Fibroblast of mammary gland (primary cell): ENCODE data around the gene NXPE3.

Experiments
- DNase-seq: peaks from one replicate; pipeline ENCODE4 v3.0.0-alpha.2; 2010; ENCODE audit warnings: low read depth
- H3K4me3 ChIP-seq: 2 replicates; pipeline ENCODE4 v1.5.1; 2011; ENCODE audit warnings: low read depth, mild to moderate bottlenecking, low read length, moderate library complexity; ENCODE audit not compliant: control insufficient read depth
- TF ChIP-seq, protein P1 (sequence below): conservative IDR thresholded peaks from 2 replicates; pipeline ENCODE4 v1.5.1; 2011; ENCODE audit warnings: low read depth, low read length, inconsistent platforms; ENCODE audit not compliant: control insufficient read depth, insufficient read depth

NXPE3 gene

DNA sequence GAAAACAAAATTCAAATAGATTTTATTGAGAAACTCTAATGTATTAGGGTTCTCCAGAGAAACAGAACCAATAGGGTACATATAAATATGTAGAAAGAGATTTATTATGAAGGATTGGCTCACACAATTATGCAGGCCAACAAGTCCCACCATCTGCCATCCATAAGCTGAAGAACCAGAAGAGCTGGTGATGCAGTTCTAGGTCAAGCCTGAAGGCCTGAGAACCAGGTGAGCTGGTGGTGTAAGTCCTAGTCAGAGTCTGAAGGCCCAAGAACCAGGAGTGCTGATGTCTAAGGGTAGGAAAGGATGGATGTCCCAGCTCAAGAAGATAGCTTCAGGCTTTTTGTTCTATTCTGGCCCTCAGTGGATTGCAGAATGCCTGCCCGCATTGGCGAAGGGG is 67.7 kb downstream of the NXPE3 start:
- DNase-seq = no peak
- H3K4me3 ChIP-seq = no peak overlapping the region
- TF ChIP-seq, protein P1, sequence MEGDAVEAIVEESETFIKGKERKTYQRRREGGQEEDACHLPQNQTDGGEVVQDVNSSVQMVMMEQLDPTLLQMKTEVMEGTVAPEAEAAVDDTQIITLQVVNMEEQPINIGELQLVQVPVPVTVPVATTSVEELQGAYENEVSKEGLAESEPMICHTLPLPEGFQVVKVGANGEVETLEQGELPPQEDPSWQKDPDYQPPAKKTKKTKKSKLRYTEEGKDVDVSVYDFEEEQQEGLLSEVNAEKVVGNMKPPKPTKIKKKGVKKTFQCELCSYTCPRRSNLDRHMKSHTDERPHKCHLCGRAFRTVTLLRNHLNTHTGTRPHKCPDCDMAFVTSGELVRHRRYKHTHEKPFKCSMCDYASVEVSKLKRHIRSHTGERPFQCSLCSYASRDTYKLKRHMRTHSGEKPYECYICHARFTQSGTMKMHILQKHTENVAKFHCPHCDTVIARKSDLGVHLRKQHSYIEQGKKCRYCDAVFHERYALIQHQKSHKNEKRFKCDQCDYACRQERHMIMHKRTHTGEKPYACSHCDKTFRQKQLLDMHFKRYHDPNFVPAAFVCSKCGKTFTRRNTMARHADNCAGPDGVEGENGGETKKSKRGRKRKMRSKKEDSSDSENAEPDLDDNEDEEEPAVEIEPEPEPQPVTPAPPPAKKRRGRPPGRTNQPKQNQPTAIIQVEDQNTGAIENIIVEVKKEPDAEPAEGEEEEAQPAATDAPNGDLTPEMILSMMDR = no peak

DNA sequence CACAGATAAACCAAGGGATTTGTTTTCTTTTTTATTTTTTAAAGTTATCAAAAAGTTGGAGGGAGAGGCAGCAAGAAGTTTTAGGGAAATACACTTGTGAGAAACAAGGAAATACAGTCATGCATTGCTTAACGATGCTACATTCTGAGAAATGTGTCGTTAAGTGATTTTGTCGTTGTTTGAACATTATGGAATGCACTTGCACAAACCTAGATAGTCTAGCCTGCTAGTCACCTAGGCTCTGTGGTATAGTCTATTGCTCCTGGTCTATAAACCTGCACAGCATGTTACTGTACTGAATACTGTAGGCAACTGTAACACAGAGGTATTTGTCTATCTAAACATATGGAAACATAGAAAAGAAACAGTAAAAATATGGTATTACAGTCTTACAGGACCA is 68.3 kb downstream of the NXPE3 start:
- DNase-seq = no peak
- TF ChIP-seq, protein P1 = no peak
- H3K4me3 ChIP-seq = no peak overlapping the region

DNA sequence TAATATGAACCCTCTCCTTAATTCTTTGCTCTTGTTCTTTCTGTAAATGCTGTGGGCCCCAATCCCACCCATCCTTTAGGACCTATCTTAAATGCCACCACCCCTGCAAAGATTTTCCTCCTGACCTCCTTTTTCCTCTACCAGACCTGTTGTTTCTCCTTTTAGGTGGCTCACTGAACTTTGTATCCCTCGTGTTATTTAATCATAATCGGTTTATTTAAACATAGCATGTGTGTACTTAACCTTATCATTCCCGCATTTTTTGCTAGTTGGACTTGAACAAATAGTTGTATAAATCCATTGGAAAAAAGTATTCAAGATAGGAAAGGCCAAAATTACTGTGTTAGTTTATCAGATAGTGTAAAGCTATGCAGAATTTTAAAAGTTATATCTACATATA is 69.3 kb downstream of the NXPE3 start:
- TF ChIP-seq, protein P1 = no peak
- H3K4me3 ChIP-seq = no peak overlapping the region
- no peak for DNase-seq

DNA sequence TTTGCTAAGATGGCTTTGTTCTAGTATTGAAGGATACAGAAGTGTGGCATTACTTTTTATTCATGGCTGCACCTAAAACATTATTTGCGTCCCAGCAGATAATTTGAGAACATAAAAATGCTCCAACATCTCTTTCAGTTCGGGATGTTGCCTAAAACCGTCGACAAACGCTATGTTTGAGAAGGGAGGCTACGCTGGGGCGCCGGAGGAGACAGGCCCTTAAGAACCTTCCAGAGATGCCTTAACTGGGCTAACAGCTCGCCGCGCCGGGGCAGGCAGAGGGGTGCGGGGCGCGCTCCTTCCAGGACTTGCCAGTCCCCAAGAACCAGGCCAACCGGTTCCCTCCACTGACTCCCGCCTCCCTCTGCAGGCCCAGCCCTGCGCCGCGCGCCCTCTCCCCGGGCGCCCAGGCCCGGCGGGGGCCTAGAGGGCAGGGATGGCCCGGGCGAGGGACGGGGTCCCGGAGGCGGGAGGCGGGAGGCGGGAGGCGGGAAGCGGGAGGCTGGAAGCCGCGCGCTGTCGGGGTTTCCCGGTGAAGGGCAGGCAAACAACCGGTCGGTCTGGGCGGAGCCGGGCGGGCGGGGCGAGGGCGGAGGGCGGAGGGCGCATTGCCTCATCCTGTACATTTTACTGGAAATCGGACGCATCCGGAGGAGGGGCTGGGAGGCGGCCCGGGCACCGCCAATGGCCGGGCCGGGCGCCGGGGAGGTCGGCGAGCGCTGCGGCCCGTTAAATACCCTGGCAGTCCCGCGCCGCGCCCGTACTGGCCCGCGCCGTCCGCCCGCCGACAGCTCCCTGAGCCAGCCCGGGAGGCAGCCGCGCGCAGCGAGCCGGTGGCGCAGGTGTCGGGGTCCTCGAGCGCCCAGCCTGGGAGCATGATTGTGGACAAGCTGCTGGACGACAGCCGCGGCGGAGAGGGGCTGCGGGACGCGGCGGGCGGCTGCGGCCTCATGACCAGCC is 70.0 kb downstream of the NXPE3 start, which contains the start of gene NFKBIZ:
TSS of gene NFKBIZ (plus strand) at position 761 of the 960 bp plus-strand sequence. CDS start at position 876, 115 bp downstream.
- H3K4me3 ChIP-seq = peak within 1 kb of the TSS; percentile 91
- TF ChIP-seq, protein P1 = no peak
- DNase-seq = peak; percentile 87

GRCh38 chr3:101849714-101850245 is 70.8 kb downstream of the NXPE3 start:
- peak overlapping the region; percentile 91 for H3K4me3 ChIP-seq
- TF ChIP-seq, protein P1 = no peak
- DNase-seq = no peak

DNA sequence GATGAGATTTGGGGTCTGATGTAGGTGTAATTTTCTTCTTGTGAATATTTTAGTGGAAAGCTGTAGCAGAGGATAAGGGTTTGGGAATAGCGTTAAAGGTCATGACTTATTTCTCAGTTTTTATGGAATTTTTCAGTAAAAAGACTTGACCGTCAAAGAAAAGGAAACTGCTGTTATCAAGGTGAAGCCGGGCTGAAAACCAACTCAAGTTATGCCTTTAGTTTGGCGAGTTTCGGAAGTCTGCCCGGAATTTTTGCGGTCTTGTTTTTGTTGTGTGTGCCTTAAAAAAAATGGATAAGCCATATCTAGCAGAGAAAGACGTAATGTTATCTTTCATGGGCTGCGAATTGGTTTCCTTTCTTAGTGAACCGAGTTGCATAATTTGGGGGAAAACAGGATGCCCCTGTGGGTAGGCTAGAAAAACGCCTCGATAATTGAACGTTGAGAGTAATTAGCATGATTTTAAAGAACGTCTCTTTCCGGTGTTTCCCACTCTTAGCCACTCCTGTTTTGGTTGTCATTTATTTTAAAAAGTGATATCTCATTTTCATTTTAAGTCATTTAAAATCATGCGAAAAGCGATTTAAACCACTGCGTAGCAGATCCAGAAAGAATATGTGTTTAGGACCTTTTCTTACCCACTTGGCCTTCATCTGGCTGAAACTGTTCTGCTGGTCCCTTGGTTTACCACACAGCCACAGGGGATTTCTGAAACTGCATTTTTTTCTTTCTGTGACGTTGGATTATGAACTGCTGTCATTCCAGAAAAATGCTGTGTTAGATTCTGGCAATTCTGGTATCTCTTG is 71.4 kb downstream of the NXPE3 start:
- peak; percentile 85 for DNase-seq
- H3K4me3 ChIP-seq = peak overlapping the region; percentile 91
- TF ChIP-seq, protein P1 = no peak
